Stimulated activated CD4-positive, alpha-beta T cell treated with anti-CD3 and anti-CD28 coated beads, Interleukin-12 subunit alpha, Interleukin-12 subunit beta, amount 100 ng/mL, for 24 hours (primary cell): ENCODE data around the gene SOX6.
"Not testable (repeated sequence)": the region's sequence is repeated elsewhere in the genome, so short reads cannot be mapped to it uniquely, and the experiment has no call there.

ENCODE experiments used
- DNase-seq, 2 experiments: peaks; one replicate each; pipeline ENCODE4 v3.0.0-alpha.2; 2020; ENCODE audit warnings: low read depth in 2 of 2

Gene SOX6

DNA sequence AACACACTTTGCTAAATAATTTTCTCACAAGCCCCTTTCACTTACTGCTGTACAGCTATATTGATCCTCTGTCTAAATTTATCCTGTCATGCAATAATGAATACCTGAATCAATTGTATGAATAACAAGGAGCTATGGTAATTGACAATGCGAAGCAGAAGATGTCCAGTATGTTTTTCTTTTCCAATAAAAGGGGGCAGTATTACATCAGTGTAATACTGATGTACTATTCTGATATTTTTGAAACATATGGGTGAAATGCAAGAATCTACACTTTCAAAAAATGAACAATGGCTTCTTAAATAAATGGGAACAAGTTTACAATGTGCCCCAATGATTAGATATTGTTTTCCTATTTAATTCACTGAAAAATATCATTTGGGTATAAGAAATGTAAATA is 315.1 kb downstream of the SOX6 start:
- no peak for DNase-seq

DNA sequence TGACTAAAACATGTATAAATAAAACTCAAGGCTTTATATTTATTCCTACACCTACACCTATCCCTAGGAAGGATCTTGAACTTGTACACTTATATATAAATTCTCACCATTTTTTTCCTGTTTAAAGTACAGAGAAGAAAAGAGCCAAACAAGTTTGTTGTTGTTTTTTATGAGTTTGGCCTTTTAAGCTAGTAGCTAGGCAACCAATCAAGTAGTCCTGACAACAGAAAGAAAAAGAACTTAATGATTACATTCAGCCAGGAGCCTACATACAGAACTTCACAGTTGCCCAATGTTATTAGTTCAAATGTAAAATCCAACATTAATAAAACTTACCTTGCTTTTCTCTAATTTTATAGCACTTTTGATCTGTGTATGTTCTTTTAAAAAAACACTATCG is 316.2 kb downstream of the SOX6 start:
- no peak for DNase-seq

DNA sequence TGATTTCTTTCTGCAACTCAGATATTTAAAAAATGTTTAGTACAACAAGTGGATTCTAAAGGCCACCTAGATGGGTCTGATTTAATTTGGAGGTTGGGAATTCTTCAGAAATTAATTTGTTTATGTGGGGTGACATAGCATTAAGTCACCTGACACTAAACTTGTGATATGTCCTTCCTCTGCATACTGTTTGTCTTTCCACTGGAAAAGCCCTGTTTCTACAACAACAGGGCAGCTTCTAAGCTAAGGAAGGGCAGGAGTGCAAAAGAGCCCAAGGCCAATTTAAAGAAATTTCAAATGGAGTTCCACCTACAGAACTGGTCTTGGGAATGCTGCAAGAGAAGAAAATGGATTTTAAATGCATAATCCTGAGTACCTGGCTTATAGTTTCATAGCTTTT is 319.2 kb downstream of the SOX6 start:
- no peak for DNase-seq

DNA sequence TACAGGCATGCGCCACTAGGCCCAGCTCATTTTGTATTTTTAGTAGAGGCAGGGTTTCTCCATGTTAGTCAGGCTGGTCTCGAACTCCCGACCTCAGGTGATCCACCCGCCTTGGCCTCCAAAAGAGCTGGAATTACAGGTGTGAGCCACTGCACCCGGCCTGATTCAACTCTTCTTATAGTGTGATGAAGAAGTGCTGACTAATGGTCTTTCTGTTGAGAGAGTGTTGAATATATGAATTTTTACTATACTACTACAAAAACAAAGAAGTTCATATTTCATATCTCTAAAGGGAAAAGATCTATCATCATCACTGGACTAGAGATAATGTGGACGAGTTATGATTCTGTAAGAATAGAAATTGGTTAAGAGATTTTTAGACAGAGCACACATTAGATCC is 320.1 kb downstream of the SOX6 start:
- DNase-seq, result no peak

DNA sequence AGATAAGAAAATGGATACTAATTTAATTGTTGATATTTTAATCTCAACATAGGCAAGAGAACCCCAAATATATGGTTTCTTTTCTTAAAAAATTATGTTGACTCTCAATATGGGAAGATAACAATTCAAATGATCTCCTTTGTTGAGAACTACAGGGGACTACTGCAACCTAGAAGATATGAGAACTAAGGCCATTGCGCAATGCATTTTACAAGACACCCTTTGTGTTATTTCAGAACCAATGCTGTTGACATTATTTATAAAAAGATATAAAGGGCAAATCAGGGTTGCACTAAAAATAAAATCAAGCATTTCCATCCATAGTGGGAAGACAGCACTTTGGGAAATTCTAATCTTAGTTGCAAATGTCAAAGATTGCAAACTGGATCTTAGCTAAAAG is 322.3 kb downstream of the SOX6 start:
- DNase-seq, result no peak

DNA sequence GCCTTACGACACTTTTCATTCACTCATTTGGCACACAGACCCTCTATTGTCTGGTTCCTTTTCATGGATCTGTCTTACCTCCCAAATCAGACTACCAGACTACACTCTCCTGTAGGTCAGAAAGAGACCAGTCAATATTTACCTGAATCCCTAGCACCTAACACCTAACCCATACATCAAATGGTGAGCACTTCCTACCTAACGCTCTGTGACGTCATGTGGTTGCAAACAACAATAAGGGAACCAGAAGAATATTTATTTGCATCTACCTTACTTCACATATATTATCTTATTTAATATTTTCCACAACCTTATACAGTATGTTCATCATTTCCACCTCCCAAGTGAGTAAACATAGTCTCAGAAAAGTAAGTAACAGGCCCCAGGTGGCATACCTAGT is 323.4 kb downstream of the SOX6 start:
- no peak for DNase-seq

DNA sequence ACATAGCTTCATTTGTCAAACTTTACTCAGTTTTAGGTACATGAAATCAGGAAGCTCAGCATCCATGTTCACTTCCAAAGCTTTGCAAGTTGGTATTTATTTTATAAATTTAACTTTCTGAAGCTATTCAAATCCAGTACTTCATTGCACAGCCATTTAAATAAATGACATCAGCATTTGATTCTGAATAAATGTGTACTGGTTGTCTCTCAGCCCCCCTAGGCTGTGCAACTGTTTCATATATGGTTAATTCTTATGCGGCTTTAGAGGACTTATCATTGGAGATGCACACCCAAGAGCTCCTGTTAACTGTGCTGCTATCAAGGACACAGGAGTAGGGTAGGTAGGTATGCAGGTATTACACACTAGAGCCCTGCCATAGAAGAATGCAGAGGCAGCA is 325.1 kb downstream of the SOX6 start:
- DNase-seq, result no peak

DNA sequence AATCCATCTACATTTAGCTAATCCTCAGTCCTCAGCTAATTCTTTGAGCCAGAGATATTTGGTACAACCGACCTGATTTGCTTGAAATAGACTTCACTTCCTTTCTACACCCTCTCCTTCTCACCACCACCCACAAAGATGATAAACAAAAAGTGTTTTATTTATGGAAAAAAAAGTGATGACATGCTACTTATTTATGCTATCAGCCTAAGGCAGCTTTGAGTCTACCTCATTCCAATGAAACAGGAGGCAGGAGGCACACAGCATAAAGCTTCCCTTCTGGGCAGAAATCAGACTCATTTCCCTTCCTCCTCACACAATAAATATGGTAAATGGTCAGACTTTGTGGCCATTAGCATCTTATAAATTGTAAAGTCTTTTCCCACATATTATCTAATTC is 325.7 kb downstream of the SOX6 start:
- DNase-seq, result no peak

DNA sequence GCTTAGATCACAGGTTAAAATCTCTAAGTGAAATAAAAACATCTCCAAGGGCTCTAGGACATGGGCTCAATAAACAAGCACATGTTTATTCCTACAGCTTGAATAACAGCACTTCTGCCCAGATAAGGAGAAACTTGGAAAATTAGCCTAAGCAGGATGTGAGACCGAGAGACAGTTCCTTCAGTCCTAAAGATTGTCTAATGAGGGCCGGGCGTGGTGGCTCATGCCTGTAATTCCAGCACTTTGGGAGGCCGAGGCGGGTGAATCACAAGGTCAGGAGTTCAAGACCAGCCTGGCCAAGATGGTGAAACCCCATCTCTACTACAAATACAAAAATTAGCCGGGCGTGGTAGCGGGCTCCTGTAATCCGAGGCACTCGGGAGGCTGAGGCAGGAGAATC is 327.2 kb downstream of the SOX6 start:
- not testable (repeated sequence) for DNase-seq

DNA sequence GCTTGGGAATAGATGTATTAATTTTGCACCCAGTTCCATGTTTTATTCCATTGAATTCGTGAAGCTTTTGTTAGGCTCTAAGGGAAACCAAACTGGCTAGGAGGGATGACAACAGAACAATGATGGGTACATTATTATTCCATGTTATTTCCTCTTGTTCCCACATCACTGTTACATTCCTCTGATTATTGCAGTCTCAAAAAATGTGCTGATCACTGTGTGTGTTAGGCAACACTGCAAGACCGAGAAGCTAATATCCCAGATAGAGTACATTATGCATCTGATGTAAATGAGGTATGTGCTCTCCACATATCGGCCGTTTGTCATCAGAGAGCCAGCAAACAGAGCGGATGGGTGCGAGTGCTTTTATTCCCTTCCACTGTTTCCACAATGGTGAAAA is 327.9 kb downstream of the SOX6 start:
- DNase-seq, result no peak

DNA sequence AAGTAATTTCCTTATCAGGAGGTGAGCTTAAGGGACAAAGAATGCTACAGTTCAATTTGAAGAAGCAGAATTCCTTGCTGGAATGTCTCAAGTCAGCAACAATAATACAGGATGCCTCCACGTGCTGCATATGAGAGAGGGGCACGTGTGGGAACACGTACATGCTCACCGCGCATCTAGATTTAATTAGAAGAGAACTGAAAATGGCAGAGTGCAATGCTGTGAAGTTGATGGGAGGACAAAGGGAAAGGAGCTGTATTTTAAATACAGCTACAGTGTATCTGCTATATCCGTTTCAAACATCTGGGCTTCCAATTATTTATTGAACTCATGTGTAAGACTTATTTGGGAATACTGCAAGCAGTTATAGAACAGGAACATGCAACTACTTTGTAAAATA is 328.7 kb downstream of the SOX6 start:
- no peak for DNase-seq

DNA sequence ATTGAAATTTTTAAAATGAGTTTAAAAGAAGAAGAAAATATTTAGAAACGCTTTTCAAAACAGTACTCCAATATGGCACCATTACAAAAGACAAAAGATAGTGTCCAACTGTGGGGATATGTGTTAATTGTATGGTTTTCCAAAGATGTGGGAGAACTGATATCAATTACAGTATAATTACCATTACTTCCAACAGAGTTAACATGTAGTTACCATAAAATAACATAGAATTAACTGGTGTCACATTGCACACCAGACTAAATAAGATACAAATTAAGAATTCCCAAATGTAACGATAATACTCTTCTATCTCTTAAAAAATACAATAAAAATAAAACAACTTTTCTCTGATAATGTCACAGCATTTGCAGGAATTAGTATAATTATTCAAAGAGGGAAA is 329.5 kb downstream of the SOX6 start:
- DNase-seq, result no peak

DNA sequence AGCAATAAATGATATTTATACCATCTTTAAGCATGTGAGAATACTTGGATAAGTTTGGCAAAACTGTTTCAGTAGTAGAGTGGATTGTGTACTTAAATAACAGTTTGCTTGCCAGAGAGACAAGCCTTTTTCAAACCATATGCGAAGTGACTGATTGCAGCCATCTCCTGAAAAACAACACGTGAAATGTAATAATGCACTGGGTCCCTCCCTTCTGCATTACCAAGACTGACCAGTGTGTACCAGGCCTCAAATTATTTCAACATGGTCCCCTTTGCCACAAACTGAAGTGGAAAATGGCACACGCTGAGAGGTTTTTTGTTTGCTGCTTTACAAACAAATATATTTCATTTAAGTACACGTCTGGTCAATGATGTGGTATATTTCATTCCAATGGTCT is 337.4 kb downstream of the SOX6 start:
- DNase-seq, result no peak

DNA sequence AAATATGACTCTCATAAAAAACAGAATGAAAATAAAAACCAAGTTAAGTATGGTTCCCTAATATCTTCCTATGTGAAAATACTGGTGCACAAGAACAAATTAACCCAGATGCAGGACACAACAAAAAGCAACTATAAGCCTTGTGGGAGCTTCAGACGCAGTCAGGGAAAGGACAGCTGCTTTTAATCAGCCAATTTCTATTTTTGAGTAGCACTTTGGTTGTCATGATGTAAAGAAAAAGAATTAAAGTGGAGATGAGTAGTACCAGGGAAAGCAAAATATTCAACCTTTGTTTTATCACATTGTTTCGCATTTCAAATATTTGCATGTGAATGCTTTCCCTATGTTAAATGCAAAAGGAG is 339.9 kb downstream of the SOX6 start:
- no peak for DNase-seq

DNA sequence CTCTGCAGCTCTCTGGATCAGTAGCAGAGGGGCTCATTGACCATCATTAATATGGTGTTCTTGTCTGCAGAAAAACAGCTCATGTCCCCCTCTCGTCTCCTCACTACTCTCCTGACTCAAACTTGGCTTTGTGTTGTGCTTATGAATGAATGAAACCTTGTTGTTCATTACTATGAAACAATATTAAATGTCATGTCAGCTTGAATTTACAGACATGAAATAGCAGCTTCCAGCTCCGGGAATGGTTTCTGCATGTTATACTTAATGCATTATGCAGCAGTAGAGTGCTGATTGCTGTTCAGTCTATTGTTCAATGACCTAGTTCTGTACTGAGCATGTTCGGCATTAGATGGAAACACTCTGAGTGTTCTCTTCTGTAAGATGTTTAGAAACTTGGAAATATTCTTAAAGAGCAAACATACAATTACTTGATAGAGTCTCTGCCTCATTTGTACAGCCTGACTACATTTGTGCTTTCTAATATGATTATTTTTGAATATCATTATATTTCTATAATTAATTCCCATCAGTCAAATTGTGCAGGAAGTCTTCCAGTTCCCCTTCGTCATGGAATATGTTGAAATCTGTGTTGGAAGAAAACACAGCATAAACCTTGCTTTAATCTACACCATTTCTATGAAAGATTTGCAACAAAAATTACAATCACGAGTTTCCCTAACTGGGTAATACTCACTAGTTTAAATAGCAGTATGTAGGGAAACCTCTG is 340.4 kb downstream of the SOX6 start:
- no peak for DNase-seq

DNA sequence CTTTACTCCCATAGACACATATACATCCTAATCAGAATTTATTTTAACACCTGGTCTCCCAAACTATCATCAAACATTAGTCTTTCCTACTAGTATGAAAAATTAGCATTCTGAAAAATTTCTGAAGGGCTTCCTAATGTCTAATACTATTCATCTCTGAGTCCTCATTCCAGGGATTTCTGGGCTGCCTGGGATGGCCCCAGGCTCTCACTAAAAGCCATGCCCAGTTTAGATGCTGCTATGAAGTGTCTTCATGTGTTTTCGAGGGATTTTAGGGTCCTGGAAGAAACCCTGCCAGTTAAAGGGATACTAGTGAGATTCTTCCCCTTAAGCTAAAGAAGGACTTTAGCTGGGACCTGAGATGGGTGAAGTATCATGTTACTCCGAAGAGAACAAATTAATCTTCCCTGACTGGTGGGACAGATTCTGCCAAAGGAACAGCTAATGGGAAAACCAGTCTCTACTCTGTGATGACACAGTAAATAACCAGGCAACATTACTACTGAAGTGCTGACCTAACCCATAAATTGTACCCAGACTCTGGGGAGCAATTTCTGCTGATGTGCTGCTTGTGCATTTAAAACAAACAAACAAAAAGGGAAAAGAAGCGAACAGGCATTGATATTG is 342.6 kb downstream of the SOX6 start:
- DNase-seq, result no peak

DNA sequence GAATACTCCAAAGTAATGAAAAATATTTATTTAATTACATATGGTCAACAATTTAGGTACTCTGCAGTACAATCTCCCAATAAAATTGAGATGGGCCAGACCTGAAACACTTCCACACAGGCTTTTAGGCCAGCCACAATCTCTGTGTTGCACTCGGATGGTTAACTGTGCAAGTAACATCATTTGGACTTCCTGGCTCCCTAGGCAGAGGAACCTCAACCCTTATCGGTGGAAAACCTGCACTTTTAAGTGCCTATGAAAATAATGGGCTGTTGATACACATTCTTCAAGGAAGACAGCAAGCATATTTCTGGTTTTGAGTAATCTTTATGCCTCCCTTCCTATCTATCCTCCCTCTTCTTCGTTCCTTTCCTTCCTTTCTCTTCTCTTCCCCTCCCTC is 343.1 kb downstream of the SOX6 start:
- DNase-seq, result no peak

DNA sequence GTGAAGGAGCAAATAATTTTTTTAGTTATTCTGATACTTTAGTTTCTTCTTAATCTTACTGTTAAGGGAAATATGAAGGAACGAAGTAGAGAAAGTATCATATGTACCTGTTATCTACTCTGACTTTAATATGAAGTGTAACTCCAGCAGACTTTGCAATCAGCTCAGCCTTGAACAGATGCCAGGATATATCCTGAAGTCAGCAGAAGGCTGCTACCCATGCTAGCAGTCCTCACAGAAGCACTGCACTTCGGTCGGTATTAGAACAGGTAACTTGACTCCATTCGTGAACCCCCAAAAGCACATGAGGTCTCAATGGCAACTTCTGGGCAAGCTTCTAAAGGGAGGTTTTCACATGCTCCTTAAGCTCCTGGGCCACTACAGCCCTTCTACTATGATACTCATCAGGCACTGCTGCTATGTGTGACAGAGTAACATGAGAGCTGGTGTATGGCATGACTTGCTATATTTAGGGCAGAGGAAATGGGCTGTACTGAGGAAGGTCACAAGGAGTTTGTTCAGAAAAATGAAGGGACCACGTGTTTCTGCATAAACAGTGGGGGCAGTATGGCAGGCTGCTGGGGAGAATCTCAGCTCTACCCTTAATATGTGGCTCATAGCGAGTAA is 344.1 kb downstream of the SOX6 start:
- DNase-seq, result no peak

DNA sequence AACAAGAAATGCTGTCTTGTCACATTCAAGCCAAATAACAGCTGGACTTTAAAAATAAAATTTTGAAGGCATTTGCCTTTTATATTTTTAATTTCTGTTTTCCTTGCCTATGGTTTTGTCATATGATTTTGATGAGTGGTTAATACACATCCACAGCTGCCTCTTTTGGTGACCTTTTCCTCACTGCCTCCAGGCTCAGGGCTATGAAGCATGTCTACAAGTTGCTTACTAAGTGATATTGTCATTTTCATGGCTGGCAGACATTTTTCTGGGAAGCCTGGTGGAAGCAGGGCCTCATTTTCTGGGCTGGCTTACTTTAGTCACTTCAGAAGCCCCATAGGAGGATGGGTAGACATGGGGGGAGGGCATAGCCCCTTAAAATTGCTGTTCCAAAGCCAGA is 344.9 kb downstream of the SOX6 start:
- DNase-seq, result no peak

DNA sequence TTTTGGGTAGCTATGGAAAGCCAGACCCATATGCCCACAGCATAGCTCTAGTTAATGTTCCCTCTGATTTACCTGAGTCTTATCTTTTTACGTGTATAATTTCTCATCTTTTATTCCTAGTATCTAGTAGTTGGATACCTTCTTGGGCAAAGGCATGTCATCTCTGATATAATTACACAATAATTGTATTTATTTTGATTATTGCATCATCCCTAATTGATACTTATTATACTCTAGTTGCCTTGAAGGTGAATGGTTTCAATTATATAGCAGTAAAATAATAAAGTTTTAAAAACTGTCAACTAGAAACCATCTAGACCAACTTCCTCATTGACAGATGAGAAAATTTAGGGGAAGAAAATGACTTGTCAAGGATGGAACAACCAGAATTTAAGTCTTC is 347.3 kb downstream of the SOX6 start:
- DNase-seq, result no peak

DNA sequence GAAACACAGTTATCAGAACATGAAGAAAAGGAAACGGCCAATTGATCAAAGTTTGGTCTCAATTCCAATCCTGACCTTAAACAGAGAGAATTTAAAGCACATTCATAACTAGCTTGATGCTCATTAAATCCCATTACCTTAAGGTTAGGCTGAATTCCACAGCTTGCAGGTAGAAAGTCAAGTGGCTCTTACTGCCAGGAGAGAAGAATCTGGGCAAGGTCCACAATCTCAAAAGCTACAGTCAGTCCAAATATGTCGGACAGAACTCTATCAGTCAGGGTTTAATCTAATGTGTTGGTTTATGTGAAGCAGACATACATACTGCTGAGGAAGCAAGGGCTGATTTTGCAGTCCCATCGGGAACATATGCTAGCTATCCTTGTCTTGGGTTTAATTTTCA is 348.8 kb downstream of the SOX6 start:
- DNase-seq, result no peak

DNA sequence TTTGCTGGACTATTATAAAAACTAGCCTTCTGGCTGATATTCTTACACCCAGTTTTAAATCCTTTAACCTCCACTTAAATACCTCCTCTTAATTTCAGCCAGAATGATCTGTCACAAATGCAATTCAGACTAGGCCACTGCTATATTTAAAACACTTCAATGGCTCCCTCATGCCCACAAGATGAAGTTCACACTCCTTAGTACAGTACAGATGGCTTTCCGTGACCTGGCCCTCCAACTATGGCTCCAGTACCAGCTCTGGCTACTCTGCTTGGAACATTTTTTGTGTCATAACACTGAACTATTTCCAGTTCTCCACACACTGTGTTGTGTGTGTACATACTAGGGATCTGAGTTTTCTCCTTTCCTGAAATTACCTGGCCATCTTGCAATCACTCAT is 353.4 kb downstream of the SOX6 start:
- no peak for DNase-seq

DNA sequence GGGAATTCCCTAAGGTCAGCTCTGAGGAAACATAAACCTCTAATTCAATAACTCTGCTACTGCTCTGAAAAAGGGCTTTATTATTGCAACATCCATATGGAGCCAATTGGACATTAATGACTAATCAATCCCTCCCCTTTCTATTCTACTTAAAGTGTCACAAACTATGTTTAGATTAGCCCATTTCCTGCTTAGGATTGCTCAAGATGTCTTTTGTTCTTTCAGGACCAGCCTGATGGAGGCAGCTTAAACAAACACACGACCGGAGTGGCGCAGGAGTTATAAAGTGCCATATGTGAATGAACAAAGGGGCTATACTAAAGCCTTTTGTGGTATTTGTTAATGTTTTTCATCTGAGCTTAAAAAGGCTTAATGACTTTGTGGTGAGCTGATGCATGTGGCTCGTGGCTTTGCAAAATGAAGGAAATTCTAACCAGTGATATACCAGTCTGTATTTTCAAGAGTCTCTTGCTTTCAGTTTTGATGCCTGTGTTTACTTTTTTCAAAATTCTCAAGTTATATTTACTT is 354.4 kb downstream of the SOX6 start:
- no peak for DNase-seq
